SW480 (cell line): ENCODE results near the gene AOPEP.

Source experiments
- DNase-seq: peaks from one replicate; pipeline ENCODE4 v3.0.0-alpha.2; 2016; ENCODE audit warnings: low spot score

The AOPEP gene

GRCh38 chr9:94714494-94714893, 12.0 kb upstream of the AOPEP start:
- DNase-seq: no peak

- no peak for DNase-seq
These were observed 8.7 kb upstream of the AOPEP start for GRCh38 chr9:94717761-94718160.

GRCh38 chr9:94718936-94719335, 7.6 kb upstream of the AOPEP start:
- DNase-seq: no peak

- DNase-seq: no peak
These were observed 6.6 kb upstream of the AOPEP start for GRCh38 chr9:94719878-94720277.

GRCh38 chr9:94720846-94721549, 5.5 kb upstream of the AOPEP start:
- DNase-seq: no peak

- no peak for DNase-seq
These were observed 4.7 kb upstream of the AOPEP start for GRCh38 chr9:94721754-94722153.

- DNase-seq: no peak
These were observed 1.2 kb upstream of the AOPEP start for GRCh38 chr9:94725293-94725692.

GRCh38 chr9:94728719-94729118, 2.2 kb downstream of the AOPEP start:
- DNase-seq: no peak

- DNase-seq: no peak
These were observed 2.7 kb downstream of the AOPEP start for GRCh38 chr9:94729199-94729598.

- no peak for DNase-seq
These were observed 7.7 kb downstream of the AOPEP start for GRCh38 chr9:94734054-94734754.

GRCh38 chr9:94736759-94737158, 10.3 kb downstream of the AOPEP start:
- DNase-seq: no peak

- DNase-seq: no peak
These were observed 13.8 kb downstream of the AOPEP start for GRCh38 chr9:94740145-94740840.

GRCh38 chr9:94741866-94742265, 15.4 kb downstream of the AOPEP start:
- DNase-seq: no peak

GRCh38 chr9:94743035-94743954, 16.8 kb downstream of the AOPEP start:
- no peak for DNase-seq

GRCh38 chr9:94745806-94746540, 19.5 kb downstream of the AOPEP start:
- no peak for DNase-seq

GRCh38 chr9:94746541-94747370, 20.3 kb downstream of the AOPEP start:
- no peak for DNase-seq

- no peak for DNase-seq
These were observed 28.5 kb downstream of the AOPEP start for GRCh38 chr9:94754976-94755475.

GRCh38 chr9:94757158-94757557, 30.7 kb downstream of the AOPEP start:
- no peak for DNase-seq

GRCh38 chr9:94758031-94758430, 31.5 kb downstream of the AOPEP start:
- no peak for DNase-seq

- DNase-seq: no peak
These were observed 32.4 kb downstream of the AOPEP start for GRCh38 chr9:94758880-94759279.
